ENCODE measurements around the gene KRTAP3-3. TPM values are rescaled to one million over a fixed set of nuclear protein-coding genes. Genes with fewer than 3 reads are reported as not detected.

Gene KRTAP3-3
- total and polyA plus RNA-seq, 2 experiments from 2014 or later: not detected

- Histone ChIP-seq H3K79me2 (no peaks in the 10 kb centered on the region), H3K4me3 (no peak overlapping the region), H3K4me1 (ENCODE audit: insufficient read depth) (no peaks in the 10 kb centered on the region), H4K20me1 (ENCODE audit: insufficient read depth, poor library complexity, severe bottlenecking) (no peaks in the 10 kb centered on the region), H3K9me2 (replicated peaks; ENCODE audit: insufficient read depth) (no peaks in the 10 kb centered on the region), H3K4me2 (no peak overlapping the region), H3K27ac (no peak overlapping the region), H3K9me3 (ENCODE audit: low read depth) (no peaks in the 10 kb centered on the region), H3K36me3 (replicated peaks; ENCODE audit: insufficient read depth, low read depth) (no peaks in the 10 kb centered on the region), H3K27me3 (no peaks in the 10 kb centered on the region), H2AFZ (no peak overlapping the region)
- no peak for DNase-seq (ENCODE audit: low spot score)
- TF ChIP-seq EZH2phosphoT487 (IDR thresholded peaks at IDR 0.05; ENCODE audit: low read depth, severe bottlenecking, unreplicated experiment) (no peak), EZH2 (IDR thresholded peaks at IDR 0.05; ENCODE audit: borderline replicate concordance) (no peak), CTCF (IDR thresholded peaks at IDR 0.05; ENCODE audit: poor library complexity) (no peak)
These were observed 26.4 kb upstream of the KRTAP3-3 start for GRCh38 chr17:41020336-41020735.

GRCh38 chr17:41019415-41019814, 25.5 kb upstream of the KRTAP3-3 start:
- Histone ChIP-seq H3K9me2 (replicated peaks; ENCODE audit: insufficient read depth) (no peaks in the 10 kb centered on the region), H3K27me3 (no peaks in the 10 kb centered on the region), H3K4me3 (no peak overlapping the region), H3K4me1 (ENCODE audit: insufficient read depth) (no peaks in the 10 kb centered on the region), H2AFZ (no peak overlapping the region), H3K27ac (no peak overlapping the region), H3K36me3 (replicated peaks; ENCODE audit: insufficient read depth, low read depth) (no peaks in the 10 kb centered on the region), H3K79me2 (no peaks in the 10 kb centered on the region), H3K4me2 (no peak overlapping the region), H4K20me1 (ENCODE audit: insufficient read depth, poor library complexity, severe bottlenecking) (no peaks in the 10 kb centered on the region), H3K9me3 (ENCODE audit: low read depth) (no peaks in the 10 kb centered on the region)
- 92% methylated on average over 3 of the region's 3 CpGs for WGBS (ENCODE audit: low lambda C conversion rate, missing lambda C conversion rate)
- TF ChIP-seq CTCF (IDR thresholded peaks at IDR 0.05; ENCODE audit: poor library complexity) (no peak), EZH2 (IDR thresholded peaks at IDR 0.05; ENCODE audit: borderline replicate concordance) (no peak), EZH2phosphoT487 (IDR thresholded peaks at IDR 0.05; ENCODE audit: low read depth, severe bottlenecking, unreplicated experiment) (no peak)
- DNase-seq (ENCODE audit: low spot score): no peak

GRCh38 chr17:41018541-41018940, 24.6 kb upstream of the KRTAP3-3 start:
- no peak for DNase-seq (ENCODE audit: low spot score)
- H3K79me2 ChIP-seq: no peaks in the 10 kb centered on the region
- no peaks in the 10 kb centered on the region for H3K36me3 ChIP-seq (replicated peaks; ENCODE audit: insufficient read depth, low read depth)
- no peak overlapping the region for H3K4me3 ChIP-seq
- no peak overlapping the region for H3K27ac ChIP-seq
- no peaks in the 10 kb centered on the region for H3K9me2 ChIP-seq (replicated peaks; ENCODE audit: insufficient read depth)
- no peaks in the 10 kb centered on the region for H3K9me3 ChIP-seq (ENCODE audit: low read depth)
- H3K4me1 ChIP-seq (ENCODE audit: insufficient read depth): no peaks in the 10 kb centered on the region
- no peaks in the 10 kb centered on the region for H4K20me1 ChIP-seq (ENCODE audit: insufficient read depth, poor library complexity, severe bottlenecking)
- WGBS (ENCODE audit: low lambda C conversion rate, missing lambda C conversion rate): 93% methylated on average over 3 of the region's 3 CpGs
- H3K4me2 ChIP-seq: no peak overlapping the region
- no peaks in the 10 kb centered on the region for H3K27me3 ChIP-seq
- H2AFZ ChIP-seq: no peak overlapping the region
- TF ChIP-seq CTCF (IDR thresholded peaks at IDR 0.05; ENCODE audit: poor library complexity) (no peak), EZH2phosphoT487 (IDR thresholded peaks at IDR 0.05; ENCODE audit: low read depth, severe bottlenecking, unreplicated experiment) (no peak), EZH2 (IDR thresholded peaks at IDR 0.05; ENCODE audit: borderline replicate concordance) (no peak)
